GM18867 (cell line): ENCODE results near the gene KRT20.
"Not testable (repeated sequence)": the region's sequence is repeated elsewhere in the genome, so short reads cannot be mapped to it uniquely, and the experiment has no call there.

Experiments
- ATAC-seq: cut with Tn5 transposase; IDR thresholded peaks from one replicate; pipeline ENCODE4 v1.9.1; 2021; ENCODE audit warnings: mild to moderate bottlenecking, moderate library complexity; ENCODE audit not compliant: unreplicated experiment

The KRT20 gene

GRCh38 chr17:40900809-40901356 is 15.8 kb upstream of the KRT20 start:
- no peak for ATAC-seq

GRCh38 chr17:40896916-40897455 is 11.9 kb upstream of the KRT20 start:
- no peak for ATAC-seq

- no peak for ATAC-seq
Measured at GRCh38 chr17:40895106-40895730, 10.2 kb upstream of the KRT20 start.

- no peak for ATAC-seq
Measured at GRCh38 chr17:40888196-40888720, 3.2 kb upstream of the KRT20 start.

- ATAC-seq = no peak
Measured at GRCh38 chr17:40886090-40886489, 1.0 kb upstream of the KRT20 start.

GRCh38 chr17:40883626-40884334 is 1.3 kb downstream of the KRT20 start:
- no peak for ATAC-seq

- no peak for ATAC-seq
Measured at GRCh38 chr17:40883031-40883430, 2.0 kb downstream of the KRT20 start.

GRCh38 chr17:40879026-40879425 is 6.0 kb downstream of the KRT20 start:
- no peak for ATAC-seq

GRCh38 chr17:40878044-40878443 is 7.0 kb downstream of the KRT20 start:
- ATAC-seq = no peak

- no peak for ATAC-seq
Measured at GRCh38 chr17:40873801-40874200, 11.2 kb downstream of the KRT20 start.

GRCh38 chr17:40873255-40873654 is 11.8 kb downstream of the KRT20 start:
- no peak for ATAC-seq

GRCh38 chr17:40872416-40872815 is 12.6 kb downstream of the KRT20 start:
- ATAC-seq = no peak

- ATAC-seq = no peak
Measured at GRCh38 chr17:40871316-40871715, 13.7 kb downstream of the KRT20 start.

- ATAC-seq = no peak
Measured at GRCh38 chr17:40870136-40870535, 14.9 kb downstream of the KRT20 start.

GRCh38 chr17:40866838-40867237 is 18.2 kb downstream of the KRT20 start, which contains the start of gene KRT12:
TSS of gene KRT12 (minus strand) at chr17:40867223. CDS start at chr17:40867186, 37 bp downstream.
- ATAC-seq = no peak

- no peak for ATAC-seq
Measured at GRCh38 chr17:40864661-40865390, 20.2 kb downstream of the KRT20 start.

GRCh38 chr17:40862985-40863733 is 21.9 kb downstream of the KRT20 start:
- no peak for ATAC-seq

- no peak for ATAC-seq
Measured at GRCh38 chr17:40859536-40859935, 25.5 kb downstream of the KRT20 start.

GRCh38 chr17:40858667-40859066 is 26.4 kb downstream of the KRT20 start:
- not testable (repeated sequence) for ATAC-seq

GRCh38 chr17:40857535-40857934 is 27.5 kb downstream of the KRT20 start:
- no peak for ATAC-seq
